ENCODE measurements around the gene SF1. TPM values are rescaled to one million over a fixed set of nuclear protein-coding genes. Genes with fewer than 3 reads are reported as not detected.

SF1 gene
- polyA plus RNA-seq, 1 of the 3 experiments (the other 2 are of a cell fraction): 66.3 TPM

DNA sequence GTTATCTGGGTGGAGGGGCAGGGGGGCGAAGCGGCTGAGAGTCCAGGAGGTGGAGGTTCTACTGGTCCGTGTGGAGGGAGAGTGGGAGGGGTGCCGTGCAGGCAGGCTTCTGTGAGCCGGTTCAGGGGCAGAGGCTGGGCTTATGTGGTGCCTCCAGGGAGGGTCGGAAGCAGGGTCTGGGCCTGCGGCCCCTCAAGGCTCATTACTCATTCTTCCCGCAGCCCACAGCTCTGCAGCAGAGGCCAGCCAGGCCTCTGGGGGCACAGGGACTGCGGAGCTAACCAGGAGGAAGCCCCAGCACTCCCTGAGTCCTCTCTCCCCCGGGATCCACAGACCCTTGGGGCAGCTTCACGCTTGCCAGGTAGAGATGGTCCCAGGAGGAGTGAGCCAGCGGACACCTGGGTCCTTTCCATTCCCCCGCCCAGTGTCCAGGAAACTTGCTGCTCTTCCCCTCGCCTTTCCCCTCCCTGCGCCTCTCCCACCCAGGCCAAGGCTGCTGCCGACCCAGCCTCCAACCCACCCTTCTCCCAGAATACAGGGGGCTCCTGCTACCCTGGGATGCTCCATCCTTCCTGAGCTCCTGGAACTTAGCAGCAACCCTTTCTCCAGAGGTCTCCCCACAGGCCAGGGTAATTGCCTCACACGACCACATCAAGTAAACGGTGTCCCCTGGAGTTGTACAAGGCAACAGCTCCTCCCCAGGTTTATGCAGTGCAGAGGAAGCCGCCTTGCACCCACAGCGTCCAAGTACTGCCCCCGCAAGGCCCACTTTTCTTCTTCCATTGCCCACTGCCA lies 61.7 kb downstream of the SF1 start:
- H3K4me3 ChIP-seq (ENCODE audit: low read depth in 2 of 2, low read length in 1 of 2): no peak overlapping the region
- H3K9me3 ChIP-seq: no peaks in the 10 kb centered on the region
- H3K9me2 ChIP-seq: no peaks in the 10 kb centered on the region
- peaks cover 13% of the 10 kb centered on the region for H3K27me3 ChIP-seq (ENCODE audit: insufficient read depth)
- H3K4me1 ChIP-seq (ENCODE audit: control insufficient read depth in 1 of 2, insufficient read depth in 2 of 2, low read depth in 1 of 2, low read length in 1 of 2): peaks cover 0 to 39% of the 10 kb centered on the region in 2 experiments; a peak in 1 of 4 replicates
- H3K36me3 ChIP-seq (replicated peaks in 1 of 2; ENCODE audit: control insufficient read depth in 1 of 2, insufficient read depth in 2 of 2, low read length in 1 of 2): no peaks in the 10 kb centered on the region
- DNase-seq: peak; percentile 77
- TF ChIP-seq EP300 (IDR thresholded peaks at IDR 0.05; ENCODE audit: borderline replicate concordance in 1 of 2, low read depth in 1 of 2, low read length in 1 of 2): no peak
- no peak for TF ChIP-seq FOXJ3 (CRISPR knock-in tag; IDR thresholded peaks at IDR 0.05)
- 43% methylated on average over 12 of the region's 21 CpGs for WGBS (ENCODE audit: low lambda C conversion rate)
- POLR2A ChIA-PET: interaction anchor here (1.0 kb wide), 1 partner anchor 13 kb away, joined by 3 read pairs; no protein-coding TSS in a partner anchor
- no peaks in the 10 kb centered on the region for H3K79me2 ChIP-seq (ENCODE audit: insufficient read depth)
- CTCF ChIA-PET: interaction anchor here (0.7 to 7.1 kb wide), 19 partner anchors 8 to 268 kb away, joined by 3 to 68 read pairs (median 5); partner anchors contain the start of gene RASGRP2
- H2AFZ ChIP-seq (ENCODE audit: low read depth): no peak overlapping the region
- H3K9ac ChIP-seq: no peak overlapping the region
- no peak overlapping the region for H3K4me2 ChIP-seq
- H4K20me1 ChIP-seq (ENCODE audit: insufficient read depth): no peaks in the 10 kb centered on the region
- peak overlapping the region in 1 of 2 experiments; percentile 71; a peak in 2 of 4 replicates for H3K27ac ChIP-seq (ENCODE audit: low read depth in 2 of 2, low read length in 1 of 2)
- peaks cover 3% of the 10 kb centered on the region for H3F3A ChIP-seq (replicated peaks; ENCODE audit: insufficient read depth)

DNA sequence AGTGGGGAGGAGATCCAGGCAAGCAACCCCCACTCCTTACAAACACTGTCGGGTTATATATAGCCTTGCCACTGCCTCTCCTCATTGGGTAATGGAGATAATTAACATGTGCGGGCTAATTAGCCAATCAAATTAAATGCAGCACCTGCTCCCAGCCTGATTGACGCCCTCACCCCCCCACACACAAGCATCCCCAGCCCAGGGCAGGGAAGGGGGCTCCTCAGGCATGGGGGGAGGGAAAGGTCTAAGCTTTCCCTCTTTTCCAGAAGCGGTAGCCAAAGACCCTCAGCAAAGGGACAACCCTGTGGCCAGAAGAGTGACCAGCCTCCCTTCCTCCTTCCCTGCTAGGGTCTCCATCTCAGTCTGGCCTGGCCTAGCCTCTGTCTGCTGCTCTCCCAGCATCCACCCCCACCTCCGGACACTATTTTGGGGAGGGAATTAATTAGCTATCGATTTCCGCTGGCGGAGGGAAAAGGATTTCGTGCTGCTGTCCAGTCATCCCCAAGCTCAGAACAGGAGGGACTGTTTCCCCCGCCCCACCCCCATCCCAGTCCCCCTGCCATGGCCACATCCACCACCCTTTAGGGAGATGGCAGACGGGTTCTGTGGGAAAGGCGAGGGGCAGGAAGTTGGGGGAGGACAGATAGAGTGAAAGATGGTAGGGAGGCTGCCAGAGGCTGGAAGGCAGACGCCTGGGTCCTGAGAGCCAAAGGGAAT lies 62.4 kb downstream of the SF1 start:
- no peak overlapping the region for H3K9ac ChIP-seq
- no peak for DNase-seq
- H3K36me3 ChIP-seq (replicated peaks in 1 of 2; ENCODE audit: control insufficient read depth in 1 of 2, insufficient read depth in 2 of 2, low read length in 1 of 2): no peaks in the 10 kb centered on the region
- H4K20me1 ChIP-seq (ENCODE audit: insufficient read depth): no peaks in the 10 kb centered on the region
- H3K9me2 ChIP-seq: no peaks in the 10 kb centered on the region
- no peaks in the 10 kb centered on the region for H3K79me2 ChIP-seq (ENCODE audit: insufficient read depth)
- H3K4me3 ChIP-seq (ENCODE audit: low read depth in 2 of 2, low read length in 1 of 2): no peak overlapping the region
- H2AFZ ChIP-seq (ENCODE audit: low read depth): no peak overlapping the region
- POLR2A ChIA-PET: interaction anchor here (1.0 kb wide), 1 partner anchor 12 kb away, joined by 3 read pairs; no protein-coding TSS in a partner anchor
- 57% methylated on average over 12 of the region's 13 CpGs for WGBS (ENCODE audit: low lambda C conversion rate)
- peaks cover 13% of the 10 kb centered on the region; the same call in 1 of the 2 replicates for H3K27me3 ChIP-seq (ENCODE audit: insufficient read depth)
- H3F3A ChIP-seq (replicated peaks; ENCODE audit: insufficient read depth): peaks cover 3% of the 10 kb centered on the region
- H3K4me2 ChIP-seq: no peak overlapping the region
- CTCF ChIA-PET: interaction anchor here (0.8 to 7.1 kb wide), 13 partner anchors 10 to 152 kb away, joined by 3 to 68 read pairs (median 4); no protein-coding TSS in a partner anchor
- H3K9me3 ChIP-seq: no peaks in the 10 kb centered on the region
- peaks cover 0 to 35% of the 10 kb centered on the region in 2 experiments; a peak in 1 of 4 replicates for H3K4me1 ChIP-seq (ENCODE audit: control insufficient read depth in 1 of 2, insufficient read depth in 2 of 2, low read depth in 1 of 2, low read length in 1 of 2)
- H3K27ac ChIP-seq (ENCODE audit: low read depth in 2 of 2, low read length in 1 of 2): peak overlapping the region in 1 of 2 experiments; percentile 71; a peak in 2 of 4 replicates
- no peak for TF ChIP-seq EZH2phosphoT487 (IDR thresholded peaks at IDR 0.05; ENCODE audit: borderline replicate concordance, low read depth)
- TF ChIP-seq RCOR1 (IDR thresholded peaks at IDR 0.05; ENCODE audit: low read length): no peak
- TF ChIP-seq JUND (IDR thresholded peaks at IDR 0.05): no peak
- no peak for TF ChIP-seq SIN3A (IDR thresholded peaks at IDR 0.05; ENCODE audit: borderline replicate concordance, low read depth, low read length)
- TF ChIP-seq TAF1 (IDR thresholded peaks at IDR 0.05; ENCODE audit: borderline replicate concordance, low read depth, low read length): no peak
- TF ChIP-seq, protein P1, sequence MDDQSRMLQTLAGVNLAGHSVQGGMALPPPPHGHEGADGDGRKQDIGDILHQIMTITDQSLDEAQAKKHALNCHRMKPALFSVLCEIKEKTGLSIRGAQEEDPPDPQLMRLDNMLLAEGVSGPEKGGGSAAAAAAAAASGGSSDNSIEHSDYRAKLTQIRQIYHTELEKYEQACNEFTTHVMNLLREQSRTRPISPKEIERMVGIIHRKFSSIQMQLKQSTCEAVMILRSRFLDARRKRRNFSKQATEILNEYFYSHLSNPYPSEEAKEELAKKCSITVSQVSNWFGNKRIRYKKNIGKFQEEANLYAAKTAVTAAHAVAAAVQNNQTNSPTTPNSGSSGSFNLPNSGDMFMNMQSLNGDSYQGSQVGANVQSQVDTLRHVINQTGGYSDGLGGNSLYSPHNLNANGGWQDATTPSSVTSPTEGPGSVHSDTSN (IDR thresholded peaks at IDR 0.05): no peak
- no peak for TF ChIP-seq FOXJ3 (CRISPR knock-in tag; IDR thresholded peaks at IDR 0.05)
- TF ChIP-seq, protein P2, sequence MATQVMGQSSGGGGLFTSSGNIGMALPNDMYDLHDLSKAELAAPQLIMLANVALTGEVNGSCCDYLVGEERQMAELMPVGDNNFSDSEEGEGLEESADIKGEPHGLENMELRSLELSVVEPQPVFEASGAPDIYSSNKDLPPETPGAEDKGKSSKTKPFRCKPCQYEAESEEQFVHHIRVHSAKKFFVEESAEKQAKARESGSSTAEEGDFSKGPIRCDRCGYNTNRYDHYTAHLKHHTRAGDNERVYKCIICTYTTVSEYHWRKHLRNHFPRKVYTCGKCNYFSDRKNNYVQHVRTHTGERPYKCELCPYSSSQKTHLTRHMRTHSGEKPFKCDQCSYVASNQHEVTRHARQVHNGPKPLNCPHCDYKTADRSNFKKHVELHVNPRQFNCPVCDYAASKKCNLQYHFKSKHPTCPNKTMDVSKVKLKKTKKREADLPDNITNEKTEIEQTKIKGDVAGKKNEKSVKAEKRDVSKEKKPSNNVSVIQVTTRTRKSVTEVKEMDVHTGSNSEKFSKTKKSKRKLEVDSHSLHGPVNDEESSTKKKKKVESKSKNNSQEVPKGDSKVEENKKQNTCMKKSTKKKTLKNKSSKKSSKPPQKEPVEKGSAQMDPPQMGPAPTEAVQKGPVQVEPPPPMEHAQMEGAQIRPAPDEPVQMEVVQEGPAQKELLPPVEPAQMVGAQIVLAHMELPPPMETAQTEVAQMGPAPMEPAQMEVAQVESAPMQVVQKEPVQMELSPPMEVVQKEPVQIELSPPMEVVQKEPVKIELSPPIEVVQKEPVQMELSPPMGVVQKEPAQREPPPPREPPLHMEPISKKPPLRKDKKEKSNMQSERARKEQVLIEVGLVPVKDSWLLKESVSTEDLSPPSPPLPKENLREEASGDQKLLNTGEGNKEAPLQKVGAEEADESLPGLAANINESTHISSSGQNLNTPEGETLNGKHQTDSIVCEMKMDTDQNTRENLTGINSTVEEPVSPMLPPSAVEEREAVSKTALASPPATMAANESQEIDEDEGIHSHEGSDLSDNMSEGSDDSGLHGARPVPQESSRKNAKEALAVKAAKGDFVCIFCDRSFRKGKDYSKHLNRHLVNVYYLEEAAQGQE (IDR thresholded peaks at IDR 0.05; ENCODE audit: low read depth, low read length): no peak
- TF ChIP-seq EP300 (IDR thresholded peaks at IDR 0.05; ENCODE audit: borderline replicate concordance in 1 of 2, low read depth in 1 of 2, low read length in 1 of 2): no peak
- TF ChIP-seq SMC3 (IDR thresholded peaks at IDR 0.05; ENCODE audit: low read depth, low read length): no peak
- TF ChIP-seq, protein P3, sequence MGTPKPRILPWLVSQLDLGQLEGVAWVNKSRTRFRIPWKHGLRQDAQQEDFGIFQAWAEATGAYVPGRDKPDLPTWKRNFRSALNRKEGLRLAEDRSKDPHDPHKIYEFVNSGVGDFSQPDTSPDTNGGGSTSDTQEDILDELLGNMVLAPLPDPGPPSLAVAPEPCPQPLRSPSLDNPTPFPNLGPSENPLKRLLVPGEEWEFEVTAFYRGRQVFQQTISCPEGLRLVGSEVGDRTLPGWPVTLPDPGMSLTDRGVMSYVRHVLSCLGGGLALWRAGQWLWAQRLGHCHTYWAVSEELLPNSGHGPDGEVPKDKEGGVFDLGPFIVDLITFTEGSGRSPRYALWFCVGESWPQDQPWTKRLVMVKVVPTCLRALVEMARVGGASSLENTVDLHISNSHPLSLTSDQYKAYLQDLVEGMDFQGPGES (IDR thresholded peaks at IDR 0.05; ENCODE audit: low read depth, low read length): no peak
- TF ChIP-seq NFIC (IDR thresholded peaks at IDR 0.05; ENCODE audit: borderline replicate concordance): no peak
- TF ChIP-seq, protein P4, sequence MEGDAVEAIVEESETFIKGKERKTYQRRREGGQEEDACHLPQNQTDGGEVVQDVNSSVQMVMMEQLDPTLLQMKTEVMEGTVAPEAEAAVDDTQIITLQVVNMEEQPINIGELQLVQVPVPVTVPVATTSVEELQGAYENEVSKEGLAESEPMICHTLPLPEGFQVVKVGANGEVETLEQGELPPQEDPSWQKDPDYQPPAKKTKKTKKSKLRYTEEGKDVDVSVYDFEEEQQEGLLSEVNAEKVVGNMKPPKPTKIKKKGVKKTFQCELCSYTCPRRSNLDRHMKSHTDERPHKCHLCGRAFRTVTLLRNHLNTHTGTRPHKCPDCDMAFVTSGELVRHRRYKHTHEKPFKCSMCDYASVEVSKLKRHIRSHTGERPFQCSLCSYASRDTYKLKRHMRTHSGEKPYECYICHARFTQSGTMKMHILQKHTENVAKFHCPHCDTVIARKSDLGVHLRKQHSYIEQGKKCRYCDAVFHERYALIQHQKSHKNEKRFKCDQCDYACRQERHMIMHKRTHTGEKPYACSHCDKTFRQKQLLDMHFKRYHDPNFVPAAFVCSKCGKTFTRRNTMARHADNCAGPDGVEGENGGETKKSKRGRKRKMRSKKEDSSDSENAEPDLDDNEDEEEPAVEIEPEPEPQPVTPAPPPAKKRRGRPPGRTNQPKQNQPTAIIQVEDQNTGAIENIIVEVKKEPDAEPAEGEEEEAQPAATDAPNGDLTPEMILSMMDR (IDR thresholded peaks at IDR 0.05): no peak
- no peak for TF ChIP-seq RXRA (IDR thresholded peaks at IDR 0.05; ENCODE audit: borderline replicate concordance, low read depth)
- no peak for TF ChIP-seq ELF1 (IDR thresholded peaks at IDR 0.05)
- no peak for TF ChIP-seq MEF2A (IDR thresholded peaks at IDR 0.05; ENCODE audit: borderline replicate concordance, low read depth)

All from SK-N-SH (cell line).